DOHH2 (cell line): ENCODE measurements around the gene AP3B1.

Source experiments
- EZH2phosphoT487 ChIP-seq: fragments of 200-600 bp; sonication (generic); IDR thresholded peaks from 2 replicates; pipeline ENCODE4 v1.6.1; 2017; ENCODE audit warnings: borderline replicate concordance, mild to moderate bottlenecking, antibody characterized with exemption, low read length, moderate library complexity, mixed read lengths
- TF ChIP-seq, protein P1 (sequence below): fragments of 200-600 bp; sonication (generic); IDR thresholded peaks from one replicate; pipeline ENCODE4 v1.5.1; 2014; ENCODE audit warnings: antibody characterized with exemption, mild to moderate bottlenecking, low read depth, low read length; ENCODE audit not compliant: poor library complexity, severe bottlenecking

DNA sequence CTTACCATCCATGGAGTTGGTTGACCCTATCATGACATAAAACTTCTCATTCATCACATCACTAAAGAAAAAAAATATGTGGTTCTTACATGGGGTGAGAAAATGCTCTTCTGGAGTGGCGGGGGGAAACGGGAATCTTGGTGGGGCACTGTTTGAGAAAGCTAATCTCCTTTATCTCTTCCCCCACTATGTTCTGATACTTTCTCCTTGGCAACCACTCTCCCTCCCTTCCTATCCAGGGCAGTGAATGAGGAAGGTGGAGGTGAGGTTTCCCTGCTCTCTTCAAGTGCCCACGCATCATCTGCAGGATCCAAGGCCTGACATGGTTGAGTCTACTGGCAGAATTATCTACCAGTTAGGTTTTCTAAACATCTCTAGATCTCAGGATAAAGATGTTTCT, 297.6 kb downstream of the AP3B1 start:
- TF ChIP-seq, protein P1, sequence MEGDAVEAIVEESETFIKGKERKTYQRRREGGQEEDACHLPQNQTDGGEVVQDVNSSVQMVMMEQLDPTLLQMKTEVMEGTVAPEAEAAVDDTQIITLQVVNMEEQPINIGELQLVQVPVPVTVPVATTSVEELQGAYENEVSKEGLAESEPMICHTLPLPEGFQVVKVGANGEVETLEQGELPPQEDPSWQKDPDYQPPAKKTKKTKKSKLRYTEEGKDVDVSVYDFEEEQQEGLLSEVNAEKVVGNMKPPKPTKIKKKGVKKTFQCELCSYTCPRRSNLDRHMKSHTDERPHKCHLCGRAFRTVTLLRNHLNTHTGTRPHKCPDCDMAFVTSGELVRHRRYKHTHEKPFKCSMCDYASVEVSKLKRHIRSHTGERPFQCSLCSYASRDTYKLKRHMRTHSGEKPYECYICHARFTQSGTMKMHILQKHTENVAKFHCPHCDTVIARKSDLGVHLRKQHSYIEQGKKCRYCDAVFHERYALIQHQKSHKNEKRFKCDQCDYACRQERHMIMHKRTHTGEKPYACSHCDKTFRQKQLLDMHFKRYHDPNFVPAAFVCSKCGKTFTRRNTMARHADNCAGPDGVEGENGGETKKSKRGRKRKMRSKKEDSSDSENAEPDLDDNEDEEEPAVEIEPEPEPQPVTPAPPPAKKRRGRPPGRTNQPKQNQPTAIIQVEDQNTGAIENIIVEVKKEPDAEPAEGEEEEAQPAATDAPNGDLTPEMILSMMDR = no peak
- TF ChIP-seq EZH2phosphoT487 = no peak
